Neural progenitor cell (in vitro differentiated cells): ENCODE results near the gene SYNDIG1. TPM values are rescaled to one million over a fixed set of nuclear protein-coding genes. Genes with fewer than 3 reads are reported as not detected.

Experiments used
- DNase-seq: peaks from one replicate; pipeline ENCODE4 v3.0.0-alpha.2; 2016; ENCODE audit warnings: low spot score
- H2AFZ ChIP-seq: fragments of 200-600 bp; sonication (generic); replicated peaks from 2 replicates; pipeline ENCODE4 v1.6.1; 2016; ENCODE audit warnings: antibody characterized with exemption
- H3F3A ChIP-seq: fragments of 200-600 bp; sonication (generic); 2 replicates; pipeline ENCODE4 v1.6.1; 2016; ENCODE audit warnings: antibody characterized with exemption, low read depth
- H3K27ac ChIP-seq: fragments of 200-600 bp; sonication (generic); 2 replicates; pipeline ENCODE4 v1.5.1; 2016; ENCODE audit warnings: mild to moderate bottlenecking
- H3K27me3 ChIP-seq: fragments of 200-600 bp; sonication (generic); 2 replicates; pipeline ENCODE4 v1.6.1; 2016; ENCODE audit warnings: mild to moderate bottlenecking, moderate library complexity
- H3K36me3 ChIP-seq: fragments of 200-600 bp; sonication (generic); 2 replicates; pipeline ENCODE4 v1.5.1; 2016
- H3K4me1 ChIP-seq: fragments of 200-600 bp; sonication (generic); 2 replicates; pipeline ENCODE4 v1.6.1; 2016; ENCODE audit warnings: mixed run types
- H3K4me2 ChIP-seq: fragments of 200-600 bp; sonication (generic); 2 replicates; pipeline ENCODE4 v1.6.1; 2016
- H3K4me3 ChIP-seq: fragments of 200-600 bp; sonication (generic); 2 replicates; pipeline ENCODE4 v1.5.1; 2016
- H3K79me2 ChIP-seq: fragments of 200-600 bp; sonication (generic); 2 replicates; pipeline ENCODE4 v1.6.1; 2016; ENCODE audit warnings: low read depth
- H3K9ac ChIP-seq: fragments of 200-600 bp; sonication (generic); 2 replicates; pipeline ENCODE4 v1.6.1; 2016
- H3K9me3 ChIP-seq: fragments of 200-600 bp; sonication (generic); 2 replicates; pipeline ENCODE4 v1.5.1; 2016; ENCODE audit warnings: low read depth
- H4K20me1 ChIP-seq: fragments of 200-600 bp; sonication (generic); 2 replicates; pipeline ENCODE4 v1.6.1; 2016; ENCODE audit warnings: low read depth
- H3K27ac Mint-ChIP-seq: 3 replicates; pipeline ENCODE4 v1.8.0; 2021; ENCODE audit warnings: mixed read lengths
- H3K27me3 Mint-ChIP-seq: 2 replicates; pipeline ENCODE4 v1.8.0; 2022; ENCODE audit warnings: low read depth, mild to moderate bottlenecking, inconsistent platforms, moderate library complexity, mixed read lengths; ENCODE audit not compliant: insufficient read depth
- H3K36me3 Mint-ChIP-seq: 3 replicates; pipeline ENCODE4 v1.8.0; 2021; ENCODE audit warnings: mixed read lengths
- H3K4me1 Mint-ChIP-seq: 3 replicates; pipeline ENCODE4 v1.8.0; 2021; ENCODE audit warnings: mixed read lengths
- H3K4me3 Mint-ChIP-seq: 3 replicates; pipeline ENCODE4 v1.8.0; 2021; ENCODE audit warnings: mild to moderate bottlenecking, moderate library complexity, mixed read lengths
- H3K9me3 Mint-ChIP-seq: 3 replicates; pipeline ENCODE4 v1.8.0; 2020; ENCODE audit warnings: mixed read lengths
- EZH2 ChIP-seq: fragments of 200-600 bp; sonication (generic); IDR thresholded peaks from 2 replicates; pipeline ENCODE4 v1.6.1; 2017; ENCODE audit warnings: antibody characterized with exemption, mild to moderate bottlenecking, moderate library complexity
- EZH2phosphoT487 ChIP-seq: fragments of 200-600 bp; sonication (generic); IDR thresholded peaks from 2 replicates; pipeline ENCODE4 v1.6.1; 2017; ENCODE audit warnings: antibody characterized with exemption
- total RNA-seq: library from RNA; depleted of rRNA; stranded (reverse); fragments of >200 nt; gene quantifications from 2 replicates; pipeline ENCODE4 v1.2.3, GENCODE V29; 2015; ENCODE audit warnings: low replicate concordance
- TF ChIP-seq, protein P1 (sequence below): fragments of 200-600 bp; sonication (generic); IDR thresholded peaks from 2 replicates; pipeline ENCODE4 v1.5.1; 2017; ENCODE audit warnings: antibody characterized with exemption, mild to moderate bottlenecking

Gene SYNDIG1
- total RNA-seq, 1 donor from 2014 or later: 1.0 TPM

DNA sequence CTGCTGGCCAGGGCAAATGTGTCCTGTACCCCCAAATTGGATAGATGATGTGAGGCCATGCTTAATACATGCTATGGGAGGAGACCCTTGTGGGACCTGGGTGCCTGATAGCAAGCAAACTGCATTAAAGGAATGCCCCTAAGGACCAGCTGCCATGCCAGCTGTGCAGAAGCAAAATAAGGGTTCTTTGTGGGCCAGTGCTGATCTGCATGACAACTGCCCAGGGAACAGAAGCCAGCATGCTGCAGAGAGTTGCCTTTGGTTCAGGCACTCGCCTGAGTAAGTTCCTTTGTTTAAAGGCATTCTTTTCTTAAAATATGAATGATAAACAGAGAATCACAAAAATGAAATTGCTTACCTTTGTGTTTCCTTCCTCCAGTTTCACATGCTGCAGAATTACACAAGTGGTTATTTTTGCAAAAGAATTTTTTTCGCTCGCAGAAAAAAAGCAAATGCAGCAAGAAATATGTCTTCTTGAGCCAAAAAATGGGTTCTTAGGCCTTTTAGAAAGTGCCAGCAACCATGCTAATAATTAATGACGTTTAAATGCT, 6.9 kb upstream of the SYNDIG1 start:
- Histone ChIP-seq H3K4me2 (peak overlapping the region; percentile 63), H3F3A (peaks cover 16% of the 10 kb centered on the region), H3K9ac (no peak overlapping the region), H3K36me3 (no peaks in the 10 kb centered on the region), H2AFZ (no peak overlapping the region), H3K4me3 (no peak overlapping the region), H3K79me2 (no peaks in the 10 kb centered on the region), H4K20me1 (no peaks in the 10 kb centered on the region), H3K4me1 (peaks cover 43% of the 10 kb centered on the region), H3K27me3 (peaks cover 9% of the 10 kb centered on the region), H3K9me3 (no peaks in the 10 kb centered on the region), H3K27ac (peak overlapping the region; percentile 72)
- H3K27ac Mint-ChIP-seq: no peak overlapping the region
- H3K9me3 Mint-ChIP-seq: no peaks in the 10 kb centered on the region
- peaks cover 36% of the 10 kb centered on the region for H3K4me1 Mint-ChIP-seq
- peaks cover 12% of the 10 kb centered on the region for H3K27me3 Mint-ChIP-seq
- DNase-seq: peak; percentile 67
- no peak overlapping the region for H3K4me3 Mint-ChIP-seq
- no peak for TF ChIP-seq EZH2
- TF ChIP-seq EZH2phosphoT487: no peak
- H3K36me3 Mint-ChIP-seq: no peaks in the 10 kb centered on the region

DNA sequence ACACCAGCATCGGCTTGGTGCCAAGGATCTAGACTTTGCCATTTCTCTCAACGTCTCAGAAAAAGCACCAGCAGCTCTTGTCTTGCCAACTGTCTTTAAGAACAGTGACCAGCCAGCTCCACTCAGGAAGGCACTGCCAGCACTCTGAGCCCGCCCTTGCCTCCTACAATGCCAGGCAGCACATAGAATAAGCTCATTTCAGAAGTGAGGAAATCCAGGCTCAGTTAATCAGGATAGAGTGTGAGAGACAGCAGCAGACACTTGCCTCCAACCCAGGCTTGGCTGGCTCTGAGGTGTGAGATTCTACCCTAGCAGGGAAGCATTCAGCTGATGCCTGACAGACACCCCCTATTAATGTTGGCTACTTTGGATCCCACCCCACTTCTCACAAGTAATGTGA, 4.3 kb upstream of the SYNDIG1 start:
- H3K27me3 Mint-ChIP-seq: peaks cover 23% of the 10 kb centered on the region
- H3K27ac ChIP-seq: no peak overlapping the region
- no peak overlapping the region for H2AFZ ChIP-seq
- H3K4me1 Mint-ChIP-seq: peaks cover 40% of the 10 kb centered on the region
- H3K9ac ChIP-seq: no peak overlapping the region
- no peak overlapping the region for H3K27ac Mint-ChIP-seq
- no peaks in the 10 kb centered on the region for H4K20me1 ChIP-seq
- no peaks in the 10 kb centered on the region for H3K36me3 Mint-ChIP-seq
- peaks cover 13% of the 10 kb centered on the region for H3F3A ChIP-seq
- no peak for DNase-seq
- H3K4me3 ChIP-seq: no peak overlapping the region
- H3K27me3 ChIP-seq: peaks cover 29% of the 10 kb centered on the region
- no peaks in the 10 kb centered on the region for H3K9me3 Mint-ChIP-seq
- H3K9me3 ChIP-seq: no peaks in the 10 kb centered on the region
- no peak overlapping the region for H3K4me3 Mint-ChIP-seq
- no peak for TF ChIP-seq EZH2phosphoT487
- TF ChIP-seq, protein P1, sequence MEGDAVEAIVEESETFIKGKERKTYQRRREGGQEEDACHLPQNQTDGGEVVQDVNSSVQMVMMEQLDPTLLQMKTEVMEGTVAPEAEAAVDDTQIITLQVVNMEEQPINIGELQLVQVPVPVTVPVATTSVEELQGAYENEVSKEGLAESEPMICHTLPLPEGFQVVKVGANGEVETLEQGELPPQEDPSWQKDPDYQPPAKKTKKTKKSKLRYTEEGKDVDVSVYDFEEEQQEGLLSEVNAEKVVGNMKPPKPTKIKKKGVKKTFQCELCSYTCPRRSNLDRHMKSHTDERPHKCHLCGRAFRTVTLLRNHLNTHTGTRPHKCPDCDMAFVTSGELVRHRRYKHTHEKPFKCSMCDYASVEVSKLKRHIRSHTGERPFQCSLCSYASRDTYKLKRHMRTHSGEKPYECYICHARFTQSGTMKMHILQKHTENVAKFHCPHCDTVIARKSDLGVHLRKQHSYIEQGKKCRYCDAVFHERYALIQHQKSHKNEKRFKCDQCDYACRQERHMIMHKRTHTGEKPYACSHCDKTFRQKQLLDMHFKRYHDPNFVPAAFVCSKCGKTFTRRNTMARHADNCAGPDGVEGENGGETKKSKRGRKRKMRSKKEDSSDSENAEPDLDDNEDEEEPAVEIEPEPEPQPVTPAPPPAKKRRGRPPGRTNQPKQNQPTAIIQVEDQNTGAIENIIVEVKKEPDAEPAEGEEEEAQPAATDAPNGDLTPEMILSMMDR: no peak
- no peak for TF ChIP-seq EZH2
- no peaks in the 10 kb centered on the region for H3K36me3 ChIP-seq
- H3K4me2 ChIP-seq: no peak overlapping the region
- peaks cover under 1% of the 10 kb centered on the region for H3K79me2 ChIP-seq
- peaks cover 45% of the 10 kb centered on the region for H3K4me1 ChIP-seq

DNA sequence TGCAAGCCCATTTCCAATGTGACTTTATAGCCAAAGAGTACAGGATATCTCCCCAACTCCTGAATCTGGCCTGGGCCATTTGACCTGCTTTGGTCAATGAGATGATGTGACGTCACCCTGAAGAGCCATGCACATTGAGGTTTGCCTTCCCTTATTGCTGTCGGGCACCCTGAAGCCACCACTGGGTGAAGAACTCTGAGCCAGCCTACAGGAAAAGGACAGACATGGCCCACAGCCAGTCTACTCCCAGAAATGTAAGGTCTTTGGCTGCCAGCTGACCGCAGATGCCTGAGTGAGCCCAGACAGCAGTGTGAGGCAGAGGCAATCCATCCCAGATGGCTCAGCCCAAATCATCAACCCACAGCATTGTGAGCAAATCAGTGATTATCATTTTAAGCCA, 3.7 kb upstream of the SYNDIG1 start:
- no peak overlapping the region for H3K27ac Mint-ChIP-seq
- H3K9ac ChIP-seq: no peak overlapping the region
- H3K4me2 ChIP-seq: no peak overlapping the region
- H3K4me3 ChIP-seq: no peak overlapping the region
- H3K4me1 ChIP-seq: peaks cover 45% of the 10 kb centered on the region
- no peak for TF ChIP-seq EZH2
- no peak for TF ChIP-seq EZH2phosphoT487
- TF ChIP-seq, protein P1: no peak
- no peak overlapping the region for H2AFZ ChIP-seq
- peaks cover 44% of the 10 kb centered on the region for H3K4me1 Mint-ChIP-seq
- H3K9me3 ChIP-seq: no peaks in the 10 kb centered on the region
- peaks cover 16% of the 10 kb centered on the region for H3F3A ChIP-seq
- H3K4me3 Mint-ChIP-seq: no peak overlapping the region
- DNase-seq: no peak
- peaks cover 7% of the 10 kb centered on the region for H3K79me2 ChIP-seq
- H3K36me3 Mint-ChIP-seq: no peaks in the 10 kb centered on the region
- H3K27ac ChIP-seq: no peak overlapping the region
- H3K27me3 Mint-ChIP-seq: peaks cover 25% of the 10 kb centered on the region
- no peaks in the 10 kb centered on the region for H3K36me3 ChIP-seq
- no peaks in the 10 kb centered on the region for H4K20me1 ChIP-seq
- H3K27me3 ChIP-seq: peaks cover 35% of the 10 kb centered on the region
- H3K9me3 Mint-ChIP-seq: no peaks in the 10 kb centered on the region

DNA sequence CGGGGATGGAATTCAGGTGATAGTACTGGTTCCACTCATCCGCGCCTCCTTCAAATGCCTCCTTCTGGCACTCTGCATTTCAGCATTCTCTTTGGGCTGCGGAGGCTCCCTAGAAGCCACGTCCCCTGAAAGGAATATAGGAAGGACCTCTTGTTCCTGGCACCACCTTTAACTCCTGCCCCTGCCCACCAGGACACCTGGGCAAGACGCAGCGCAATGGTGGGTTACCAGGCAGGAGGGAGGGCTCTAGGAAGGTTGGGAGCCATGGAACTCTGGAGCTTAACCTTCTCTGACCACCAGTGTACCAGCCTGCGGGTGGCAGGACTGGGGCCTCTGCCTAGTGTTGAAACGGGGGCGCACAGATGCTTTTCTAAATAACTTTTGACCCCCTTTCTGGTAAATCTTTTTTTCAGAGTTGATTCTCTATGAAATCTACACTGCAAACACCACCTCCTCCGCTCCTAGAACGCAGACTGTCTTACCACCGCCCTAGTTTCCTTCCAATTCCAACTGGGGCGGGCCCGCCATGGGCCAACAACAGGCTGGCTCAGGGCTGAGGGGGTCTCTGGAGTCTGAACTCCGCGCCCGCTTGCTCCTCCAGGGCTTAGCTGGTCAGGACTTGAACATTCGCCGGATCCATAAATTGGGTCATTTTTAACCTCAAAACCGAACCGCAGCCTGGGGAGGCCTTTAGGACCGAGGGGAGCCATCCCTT, 871 bp upstream of the SYNDIG1 start:
- no peaks in the 10 kb centered on the region for H3K9me3 ChIP-seq
- H3K9ac ChIP-seq: no peak overlapping the region
- H3K79me2 ChIP-seq: peaks cover 31% of the 10 kb centered on the region
- no peaks in the 10 kb centered on the region for H3K36me3 ChIP-seq
- peaks cover 49% of the 10 kb centered on the region for H3K27me3 ChIP-seq
- peak overlapping the region; percentile 90 for H3K4me3 ChIP-seq
- peaks cover 32% of the 10 kb centered on the region for H3K4me1 Mint-ChIP-seq
- peaks cover 10% of the 10 kb centered on the region for H4K20me1 ChIP-seq
- H3K4me1 ChIP-seq: peaks cover 23% of the 10 kb centered on the region
- H3K36me3 Mint-ChIP-seq: no peaks in the 10 kb centered on the region
- peaks cover 9% of the 10 kb centered on the region for H3F3A ChIP-seq
- H3K4me3 Mint-ChIP-seq: peak overlapping the region; percentile 80
- peak overlapping the region; percentile 96 for H2AFZ ChIP-seq
- no peak overlapping the region for H3K27ac Mint-ChIP-seq
- no peak overlapping the region for H3K27ac ChIP-seq
- peak overlapping the region; percentile 99 for H3K4me2 ChIP-seq
- H3K9me3 Mint-ChIP-seq: no peaks in the 10 kb centered on the region
- TF ChIP-seq EZH2 (peak; percentile 24), EZH2phosphoT487 (no peak)
- TF ChIP-seq, protein P1: no peak
- peaks cover 47% of the 10 kb centered on the region for H3K27me3 Mint-ChIP-seq
- DNase-seq: no peak
